NB4 (cell line): ENCODE results near the gene MAP3K7.

Experiments
- DNase-seq: peaks from one replicate; pipeline ENCODE4 v3.0.0; 2010; ENCODE audit warnings: low read depth
- H3K4me3 ChIP-seq: one replicate; pipeline ENCODE4 v1.5.1; 2011; ENCODE audit warnings: mild to moderate bottlenecking, low read depth, low read length, moderate library complexity
- MYC ChIP-seq: IDR thresholded peaks from 2 replicates; pipeline ENCODE4 v1.6.1; 2011; ENCODE audit warnings: low read depth, low read length
- POLR2A ChIP-seq: IDR thresholded peaks from 2 replicates; pipeline ENCODE4 v1.6.1; 2011; ENCODE audit warnings: mild to moderate bottlenecking; ENCODE audit not compliant: insufficient read length; ENCODE audit errors: extremely low read depth
- TF ChIP-seq, protein P1 (sequence below): IDR thresholded peaks from 2 replicates; pipeline ENCODE4 v1.6.1; 2011; ENCODE audit warnings: low read depth, low read length
- TF ChIP-seq, protein P2 (sequence below): IDR thresholded peaks from one replicate; pipeline ENCODE4 v1.5.1; 2012; ENCODE audit warnings: low read depth, low read length

The MAP3K7 gene

DNA sequence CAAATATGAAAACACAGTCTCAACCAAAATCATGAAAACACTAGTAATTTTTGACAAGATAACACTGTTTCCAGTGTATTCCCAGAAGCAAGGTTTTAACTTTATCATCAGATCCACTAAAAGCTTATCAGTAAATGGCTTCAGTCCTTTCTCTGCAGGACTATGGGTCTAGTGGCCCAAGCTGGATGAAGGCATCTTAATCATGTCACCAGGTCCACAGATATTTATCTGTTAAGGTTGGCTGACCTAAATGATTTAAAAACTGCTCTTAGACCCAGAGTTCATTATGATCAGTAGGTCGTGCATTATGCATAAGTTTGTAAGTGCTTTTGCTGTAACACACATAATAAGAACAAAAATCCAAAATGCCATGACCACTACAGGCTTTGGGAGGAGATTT is 118.0 kb downstream of the MAP3K7 start:
- no peak for TF ChIP-seq POLR2A
- TF ChIP-seq, protein P1, sequence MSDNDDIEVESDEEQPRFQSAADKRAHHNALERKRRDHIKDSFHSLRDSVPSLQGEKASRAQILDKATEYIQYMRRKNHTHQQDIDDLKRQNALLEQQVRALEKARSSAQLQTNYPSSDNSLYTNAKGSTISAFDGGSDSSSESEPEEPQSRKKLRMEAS: no peak
- no peak for TF ChIP-seq MYC
- TF ChIP-seq, protein P2, sequence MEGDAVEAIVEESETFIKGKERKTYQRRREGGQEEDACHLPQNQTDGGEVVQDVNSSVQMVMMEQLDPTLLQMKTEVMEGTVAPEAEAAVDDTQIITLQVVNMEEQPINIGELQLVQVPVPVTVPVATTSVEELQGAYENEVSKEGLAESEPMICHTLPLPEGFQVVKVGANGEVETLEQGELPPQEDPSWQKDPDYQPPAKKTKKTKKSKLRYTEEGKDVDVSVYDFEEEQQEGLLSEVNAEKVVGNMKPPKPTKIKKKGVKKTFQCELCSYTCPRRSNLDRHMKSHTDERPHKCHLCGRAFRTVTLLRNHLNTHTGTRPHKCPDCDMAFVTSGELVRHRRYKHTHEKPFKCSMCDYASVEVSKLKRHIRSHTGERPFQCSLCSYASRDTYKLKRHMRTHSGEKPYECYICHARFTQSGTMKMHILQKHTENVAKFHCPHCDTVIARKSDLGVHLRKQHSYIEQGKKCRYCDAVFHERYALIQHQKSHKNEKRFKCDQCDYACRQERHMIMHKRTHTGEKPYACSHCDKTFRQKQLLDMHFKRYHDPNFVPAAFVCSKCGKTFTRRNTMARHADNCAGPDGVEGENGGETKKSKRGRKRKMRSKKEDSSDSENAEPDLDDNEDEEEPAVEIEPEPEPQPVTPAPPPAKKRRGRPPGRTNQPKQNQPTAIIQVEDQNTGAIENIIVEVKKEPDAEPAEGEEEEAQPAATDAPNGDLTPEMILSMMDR: no peak
- no peak overlapping the region for H3K4me3 ChIP-seq
- DNase-seq: no peak

DNA sequence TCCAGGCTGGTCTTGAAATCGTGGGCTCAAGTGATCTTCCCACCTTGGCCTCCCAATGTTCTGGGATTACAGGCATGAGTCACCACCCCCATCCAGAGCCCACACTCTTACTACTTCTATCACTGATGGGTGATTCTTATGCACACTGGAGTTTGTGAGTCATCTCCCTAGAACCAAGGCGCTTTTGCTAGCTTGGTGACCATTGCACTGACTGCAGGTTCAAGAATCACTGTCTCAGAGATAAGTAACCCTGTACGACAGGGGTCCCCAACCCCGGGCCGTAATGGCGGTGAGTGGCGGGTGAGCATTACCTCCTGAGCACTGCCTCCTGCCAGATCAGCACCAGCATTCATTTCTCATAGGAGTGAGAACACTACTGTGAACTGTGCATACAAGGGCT is 118.8 kb downstream of the MAP3K7 start:
- DNase-seq: no peak
- TF ChIP-seq MYC (no peak), POLR2A (no peak)
- TF ChIP-seq, protein P1: no peak
- TF ChIP-seq, protein P2: no peak

DNA sequence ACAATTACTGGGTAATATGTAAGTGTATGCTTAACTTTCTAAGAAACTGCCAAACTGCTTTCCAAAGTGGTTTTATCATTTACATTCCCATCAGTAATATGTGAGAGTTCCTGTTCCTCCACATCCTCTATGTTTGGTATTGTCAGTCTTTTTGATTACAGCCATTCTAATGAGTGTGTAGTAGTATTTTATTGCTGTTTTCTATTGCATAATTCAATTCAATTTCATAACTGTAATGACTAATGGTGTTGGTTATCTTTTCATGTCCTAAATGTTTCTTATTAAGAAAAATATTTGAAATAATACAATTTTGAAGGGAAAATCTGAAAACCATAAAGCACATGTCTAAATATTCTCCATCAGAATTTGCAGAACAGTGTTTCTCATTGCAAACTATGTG is 119.3 kb downstream of the MAP3K7 start:
- no peak overlapping the region for H3K4me3 ChIP-seq
- no peak for TF ChIP-seq MYC
- no peak for TF ChIP-seq POLR2A
- TF ChIP-seq, protein P1: no peak
- TF ChIP-seq, protein P2: no peak
- no peak for DNase-seq

More for the DNA sequence above, 118.8 kb downstream of the MAP3K7 start:
- no peak overlapping the region for H3K4me3 ChIP-seq

DNA sequence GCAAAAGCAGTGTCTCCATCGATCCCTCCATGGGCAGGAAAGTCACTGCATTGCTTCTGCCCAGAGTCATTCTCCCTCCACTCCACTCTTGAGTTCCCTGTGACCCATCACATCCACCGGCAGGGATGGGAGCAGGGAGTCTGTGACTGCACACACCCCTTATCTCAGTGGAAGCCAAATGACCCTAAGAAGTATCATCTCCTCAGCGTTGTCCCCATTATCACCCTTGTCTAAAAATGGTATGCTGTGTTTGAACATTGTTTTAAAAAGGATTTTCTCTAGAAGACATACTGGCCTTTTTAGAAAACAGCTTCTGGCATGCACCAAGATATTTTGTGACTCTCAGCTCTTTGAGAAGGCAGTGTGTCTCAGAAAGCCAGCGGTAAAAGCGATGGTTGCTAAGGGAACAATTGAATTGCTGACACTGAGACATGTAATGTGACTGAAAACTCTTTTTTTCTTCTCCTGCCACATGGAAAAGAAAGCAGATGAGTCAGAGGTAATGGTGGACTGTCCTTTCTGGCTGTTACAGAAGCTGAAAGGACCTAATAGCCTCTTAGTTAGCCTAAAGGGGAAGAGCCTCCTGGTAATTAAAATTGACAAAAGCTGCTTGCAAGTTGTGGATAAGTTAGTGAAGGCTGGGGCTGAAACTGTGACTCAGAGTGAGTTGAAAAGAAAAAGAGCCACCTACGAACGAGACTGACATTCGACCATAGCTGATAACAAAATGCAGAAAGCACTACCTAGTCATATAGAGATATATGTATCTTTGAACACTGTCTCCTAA is 120.5 kb downstream of the MAP3K7 start:
- no peak overlapping the region for H3K4me3 ChIP-seq
- TF ChIP-seq, protein P2: no peak
- TF ChIP-seq MYC (no peak), POLR2A (no peak)
- TF ChIP-seq, protein P1: no peak
- no peak for DNase-seq

DNA sequence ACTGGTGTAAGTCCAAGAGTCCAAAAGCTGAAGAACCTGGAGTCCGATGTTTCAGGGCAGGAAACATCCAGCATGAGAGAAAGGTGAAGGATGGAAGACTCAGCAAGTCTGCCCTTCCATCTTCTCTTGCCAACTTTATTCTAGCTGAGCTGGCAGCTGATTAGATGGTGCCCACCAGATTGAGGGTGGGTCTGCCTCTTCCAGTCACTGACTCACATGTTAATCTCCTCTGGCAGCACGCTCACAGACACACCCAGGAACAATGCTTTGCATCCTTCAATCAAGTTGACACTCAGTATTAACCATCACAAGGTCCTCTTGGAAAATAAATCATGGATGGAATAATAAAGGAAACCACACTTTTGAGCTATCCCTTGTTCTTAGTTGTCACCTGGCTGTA is 121.2 kb downstream of the MAP3K7 start:
- TF ChIP-seq MYC (no peak), POLR2A (no peak)
- TF ChIP-seq, protein P2: no peak
- TF ChIP-seq, protein P1: no peak
- H3K4me3 ChIP-seq: no peak overlapping the region
- no peak for DNase-seq
